OCI-LY1 (cell line): ENCODE data around the gene MBNL2.

Experiments
- H2AFZ ChIP-seq: fragments of 200-600 bp; sonication (generic), shearing (Covaris generic); 2 replicates; pipeline ENCODE4 v1.6.0; 2014; ENCODE audit warnings: antibody characterized with exemption, mild to moderate bottlenecking, low read length
- H3F3A ChIP-seq: fragments of 200-600 bp; sonication (generic), shearing (Covaris generic); 2 replicates; pipeline ENCODE4 v1.6.0; 2014; ENCODE audit warnings: mild to moderate bottlenecking, antibody characterized with exemption, low read length, moderate library complexity; ENCODE audit not compliant: insufficient read depth
- H3K27ac ChIP-seq: fragments of 200-600 bp; sonication (generic); 2 replicates; pipeline ENCODE4 v1.5.1; 2014; ENCODE audit warnings: low read length, mixed run types, mild to moderate bottlenecking, low read depth; ENCODE audit not compliant: poor library complexity, severe bottlenecking
- H3K27me3 ChIP-seq: fragments of 200-600 bp; sonication (generic); 2 replicates; pipeline ENCODE4 v1.6.0; 2014; ENCODE audit warnings: antibody characterized with exemption, mild to moderate bottlenecking, low read length, moderate library complexity; ENCODE audit not compliant: insufficient read depth
- H3K36me3 ChIP-seq: fragments of 200-600 bp; sonication (generic); 2 replicates; pipeline ENCODE4 v1.6.1; 2014; ENCODE audit warnings: mild to moderate bottlenecking, antibody characterized with exemption, low read length, moderate library complexity, mixed read lengths; ENCODE audit not compliant: insufficient read depth
- H3K4me1 ChIP-seq: fragments of 200-600 bp; sonication (generic); 2 replicates; pipeline ENCODE4 v1.5.1; 2014; ENCODE audit warnings: mild to moderate bottlenecking, low read length, moderate library complexity; ENCODE audit not compliant: insufficient read depth, severe bottlenecking
- H3K4me2 ChIP-seq: fragments of 200-600 bp; sonication (generic), shearing (Covaris generic); 2 replicates; pipeline ENCODE4 v1.6.1; 2014; ENCODE audit warnings: low read length
- H3K4me3 ChIP-seq: fragments of 200-600 bp; sonication (generic); 2 replicates; pipeline ENCODE4 v1.5.1; 2014; ENCODE audit warnings: low read length, low read depth, mild to moderate bottlenecking, mixed read lengths; ENCODE audit not compliant: poor library complexity, severe bottlenecking
- H3K79me2 ChIP-seq: fragments of 200-600 bp; shearing (Covaris generic); 2 replicates; pipeline ENCODE4 v1.6.1; 2016; ENCODE audit warnings: mixed run types, low read length, mixed read lengths; ENCODE audit not compliant: insufficient read depth
- H3K9ac ChIP-seq: fragments of 200-600 bp; sonication (generic), shearing (Covaris generic); 2 replicates; pipeline ENCODE4 v1.6.1; 2014; ENCODE audit warnings: mild to moderate bottlenecking, low read length, mixed read lengths
- H3K9me2 ChIP-seq: fragments of 200-600 bp; sonication (generic), shearing (Covaris generic); 2 replicates; pipeline ENCODE4 v1.6.1; 2014; ENCODE audit warnings: low read depth, mild to moderate bottlenecking, low read length, mixed read lengths
- H3K9me3 ChIP-seq: fragments of 200-600 bp; shearing (Covaris generic); 2 replicates; pipeline ENCODE4 v1.6.1; 2014; ENCODE audit warnings: low read length, mixed read lengths
- H4K20me1 ChIP-seq: fragments of 200-600 bp; sonication (generic), shearing (Covaris generic); 2 replicates; pipeline ENCODE4 v1.6.0; 2016; ENCODE audit warnings: mild to moderate bottlenecking, low read length; ENCODE audit not compliant: insufficient read depth
- EZH2 ChIP-seq: fragments of 200-600 bp; sonication (generic), shearing (Covaris generic); IDR thresholded peaks from 2 replicates; pipeline ENCODE4 v1.8.0; 2017; ENCODE audit warnings: borderline replicate concordance, mixed run types, mild to moderate bottlenecking, antibody characterized with exemption, low read length, moderate library complexity, mixed read lengths
- TF ChIP-seq, protein P1 (sequence below): fragments of 200-600 bp; sonication (generic), shearing (Covaris generic); IDR thresholded peaks from 2 replicates; pipeline ENCODE4 v1.5.1; 2017; ENCODE audit warnings: mild to moderate bottlenecking, antibody characterized with exemption, low read length, moderate library complexity, mixed read lengths

MBNL2 gene

DNA sequence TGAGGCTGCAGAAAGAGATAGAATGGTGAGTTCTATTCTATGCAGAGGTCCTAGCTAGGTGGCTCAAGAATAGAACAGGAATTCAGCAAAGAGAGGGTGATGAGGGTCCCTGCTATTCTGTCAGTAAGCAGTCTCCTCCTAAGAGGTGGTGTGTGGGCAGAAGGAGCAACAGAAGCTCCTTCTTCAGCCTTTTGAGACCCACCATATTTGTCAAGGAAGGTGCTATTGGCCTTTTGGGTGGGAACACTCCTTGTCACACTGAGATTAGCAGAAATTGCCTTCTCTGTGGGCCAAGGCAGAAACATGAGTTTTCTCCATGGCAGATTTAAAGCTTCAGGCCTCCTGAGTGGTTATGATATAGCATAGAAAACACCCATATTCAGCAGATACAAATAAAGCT, 172.4 kb downstream of the MBNL2 start:
- Histone ChIP-seq H3K4me1 (no peaks in the 10 kb centered on the region), H3K9me2 (no peaks in the 10 kb centered on the region), H3K27me3 (no peaks in the 10 kb centered on the region), H3K4me2 (no peak overlapping the region), H2AFZ (no peak overlapping the region), H3K9ac (no peak overlapping the region), H3K79me2 (no peaks in the 10 kb centered on the region), H3K27ac (no peak overlapping the region), H3F3A (no peaks in the 10 kb centered on the region), H3K9me3 (no peaks in the 10 kb centered on the region), H3K36me3 (peaks cover 10% of the 10 kb centered on the region; the same call in 1 of the 2 replicates), H3K4me3 (no peak overlapping the region), H4K20me1 (no peaks in the 10 kb centered on the region)
- TF ChIP-seq EZH2 = no peak
- TF ChIP-seq, protein P1, sequence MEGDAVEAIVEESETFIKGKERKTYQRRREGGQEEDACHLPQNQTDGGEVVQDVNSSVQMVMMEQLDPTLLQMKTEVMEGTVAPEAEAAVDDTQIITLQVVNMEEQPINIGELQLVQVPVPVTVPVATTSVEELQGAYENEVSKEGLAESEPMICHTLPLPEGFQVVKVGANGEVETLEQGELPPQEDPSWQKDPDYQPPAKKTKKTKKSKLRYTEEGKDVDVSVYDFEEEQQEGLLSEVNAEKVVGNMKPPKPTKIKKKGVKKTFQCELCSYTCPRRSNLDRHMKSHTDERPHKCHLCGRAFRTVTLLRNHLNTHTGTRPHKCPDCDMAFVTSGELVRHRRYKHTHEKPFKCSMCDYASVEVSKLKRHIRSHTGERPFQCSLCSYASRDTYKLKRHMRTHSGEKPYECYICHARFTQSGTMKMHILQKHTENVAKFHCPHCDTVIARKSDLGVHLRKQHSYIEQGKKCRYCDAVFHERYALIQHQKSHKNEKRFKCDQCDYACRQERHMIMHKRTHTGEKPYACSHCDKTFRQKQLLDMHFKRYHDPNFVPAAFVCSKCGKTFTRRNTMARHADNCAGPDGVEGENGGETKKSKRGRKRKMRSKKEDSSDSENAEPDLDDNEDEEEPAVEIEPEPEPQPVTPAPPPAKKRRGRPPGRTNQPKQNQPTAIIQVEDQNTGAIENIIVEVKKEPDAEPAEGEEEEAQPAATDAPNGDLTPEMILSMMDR = no peak

DNA sequence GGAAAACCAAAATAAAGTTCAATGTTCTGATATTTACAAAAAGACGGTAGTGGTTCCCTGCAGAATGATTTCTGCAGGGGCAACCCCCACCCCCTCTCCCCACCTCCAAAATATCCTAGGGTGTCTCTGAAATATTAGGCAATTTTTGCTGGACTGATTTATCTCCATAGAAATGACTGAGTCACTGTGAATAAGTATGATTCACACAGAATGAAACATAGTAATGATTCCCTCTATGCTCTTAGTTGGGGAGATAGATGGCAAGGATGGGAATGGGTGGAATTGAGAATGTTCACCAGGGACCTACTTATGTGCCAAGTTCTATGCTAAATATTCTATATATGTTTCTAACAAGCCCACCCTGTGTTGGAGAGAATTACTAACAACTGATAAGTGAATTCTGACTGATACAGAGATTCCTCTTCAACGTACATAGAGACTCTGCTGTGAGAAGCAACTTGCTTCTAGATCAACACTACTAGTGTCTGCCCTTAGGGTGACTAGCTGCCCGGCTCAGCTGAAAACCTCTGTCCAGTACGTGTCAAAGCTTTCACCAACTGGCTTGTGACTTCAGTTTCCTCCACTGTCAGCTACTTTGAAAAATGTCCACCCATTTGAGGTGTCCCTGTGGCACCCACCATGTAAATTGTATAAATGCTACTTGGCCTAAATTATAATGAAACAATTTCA, 173.5 kb downstream of the MBNL2 start:
- Histone ChIP-seq H3K4me3 (no peak overlapping the region), H3K4me1 (no peaks in the 10 kb centered on the region), H3K4me2 (no peak overlapping the region), H3K9ac (no peak overlapping the region), H3K36me3 (peaks cover 10% of the 10 kb centered on the region; the same call in 1 of the 2 replicates), H3F3A (no peaks in the 10 kb centered on the region), H3K79me2 (no peaks in the 10 kb centered on the region), H3K9me2 (no peaks in the 10 kb centered on the region), H3K27ac (no peak overlapping the region), H2AFZ (no peak overlapping the region), H4K20me1 (no peaks in the 10 kb centered on the region), H3K27me3 (no peaks in the 10 kb centered on the region), H3K9me3 (no peaks in the 10 kb centered on the region)
- TF ChIP-seq, protein P1 = no peak
- no peak for TF ChIP-seq EZH2

DNA sequence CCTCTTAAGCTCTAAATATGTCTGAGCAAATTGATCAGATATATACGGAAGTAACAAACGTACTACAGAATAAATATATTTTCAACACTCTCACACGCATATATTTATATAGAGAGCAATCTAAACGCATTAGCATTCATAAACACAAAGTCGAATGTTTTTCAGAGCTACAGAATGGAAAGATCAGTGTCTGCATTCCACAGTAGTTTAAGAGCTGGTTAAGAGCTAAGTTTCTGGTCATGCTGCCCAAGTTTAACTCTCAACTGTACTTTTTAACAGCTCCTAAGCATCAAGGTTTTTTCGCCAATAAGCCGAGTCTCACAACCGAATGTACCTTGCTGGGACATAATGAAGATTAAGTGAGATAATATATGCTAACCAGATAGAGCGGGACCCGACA, 175.1 kb downstream of the MBNL2 start:
- no peak overlapping the region for H3K9ac ChIP-seq
- no peaks in the 10 kb centered on the region for H4K20me1 ChIP-seq
- H3K79me2 ChIP-seq = no peaks in the 10 kb centered on the region
- peaks cover 4% of the 10 kb centered on the region; the same call in 1 of the 2 replicates for H3K9me3 ChIP-seq
- no peak for TF ChIP-seq EZH2
- TF ChIP-seq, protein P1 = no peak
- H3K4me3 ChIP-seq = no peak overlapping the region
- no peaks in the 10 kb centered on the region for H3K9me2 ChIP-seq
- no peaks in the 10 kb centered on the region for H3K4me1 ChIP-seq
- H3K4me2 ChIP-seq = no peak overlapping the region
- no peaks in the 10 kb centered on the region for H3K36me3 ChIP-seq
- H3K27me3 ChIP-seq = no peaks in the 10 kb centered on the region
- no peaks in the 10 kb centered on the region for H3F3A ChIP-seq
- H3K27ac ChIP-seq = no peak overlapping the region
- no peak overlapping the region for H2AFZ ChIP-seq
